NCI-H1105 treated with DMSO at 0.1 percent for 48 hours (cell line): ENCODE measurements around the gene KRT4.
"Not testable (repeated sequence)": the region's sequence is repeated elsewhere in the genome, so short reads cannot be mapped to it uniquely, and the experiment has no call there.

ENCODE experiments used
- DNase-seq: peaks from one replicate; lab custom pipeline; 2025; lab: John Stamatoyannopoulos, UW

The KRT4 gene

GRCh38 chr12:52772772-52773171, 41.1 kb downstream of the KRT4 start:
- no peak for DNase-seq

- no peak for DNase-seq
These were observed 41.7 kb downstream of the KRT4 start for GRCh38 chr12:52772188-52772587.

DNA sequence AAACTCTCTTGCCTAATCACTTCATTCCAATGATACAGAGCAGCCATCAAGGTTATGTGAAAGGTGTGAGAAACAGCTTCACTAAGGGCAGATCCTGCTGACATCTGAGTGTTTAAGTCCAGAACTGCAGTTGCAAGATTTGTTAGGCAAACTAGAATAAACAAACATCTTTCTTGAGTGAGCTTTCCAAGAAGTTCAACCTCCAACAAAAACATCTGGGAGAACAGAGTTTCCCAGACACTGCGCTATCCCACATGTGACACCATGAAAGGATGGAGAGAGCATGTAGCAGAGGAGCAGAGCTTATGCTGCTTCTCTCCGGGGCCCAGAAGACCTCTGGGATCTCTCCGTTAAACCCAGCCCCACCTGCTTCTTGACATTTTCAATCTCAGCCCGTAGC, 42.4 kb downstream of the KRT4 start:
- no peak for DNase-seq

GRCh38 chr12:52771088-52771487, 42.8 kb downstream of the KRT4 start:
- no peak for DNase-seq

DNA sequence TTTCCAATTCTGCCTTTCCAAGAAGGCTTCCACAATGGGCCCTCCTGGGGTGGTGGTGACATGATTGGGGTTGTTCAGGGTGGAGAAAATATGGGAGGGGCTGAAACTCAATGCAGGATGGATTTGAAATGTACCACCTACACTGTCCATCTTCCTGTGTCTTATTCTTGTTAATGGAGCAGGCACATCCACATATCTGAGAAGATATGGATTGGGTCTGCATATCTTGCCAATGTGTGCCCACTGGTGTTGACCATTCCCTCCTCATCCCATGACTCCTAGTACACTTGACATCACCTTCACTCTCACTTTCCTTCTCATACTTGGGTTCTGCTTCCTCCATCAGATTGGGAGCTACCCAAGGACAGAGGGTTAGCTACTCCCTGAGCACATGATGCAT, 44.0 kb downstream of the KRT4 start:
- DNase-seq: no peak

DNA sequence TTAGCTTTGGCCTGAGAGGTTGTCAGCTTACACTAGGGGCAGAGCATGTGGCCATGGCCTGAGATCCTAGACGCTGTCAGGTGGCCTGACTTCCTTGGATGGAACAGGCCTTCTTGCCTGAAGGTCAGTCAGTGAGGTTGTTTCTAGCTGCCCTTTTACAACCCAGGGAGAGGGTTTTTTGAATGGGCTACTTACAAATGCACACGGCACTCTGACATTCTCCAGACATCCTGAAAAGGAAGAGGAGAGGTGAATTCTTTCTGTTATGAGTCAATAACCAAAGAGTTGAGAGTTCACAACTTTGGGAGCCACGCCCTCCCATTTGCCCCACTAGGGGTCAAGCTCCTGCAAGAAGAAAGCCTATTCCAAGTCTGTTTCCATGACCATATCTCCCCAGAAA, 44.6 kb downstream of the KRT4 start:
- no peak for DNase-seq

- DNase-seq: no peak
These were observed 45.3 kb downstream of the KRT4 start for GRCh38 chr12:52768479-52769200.

DNA sequence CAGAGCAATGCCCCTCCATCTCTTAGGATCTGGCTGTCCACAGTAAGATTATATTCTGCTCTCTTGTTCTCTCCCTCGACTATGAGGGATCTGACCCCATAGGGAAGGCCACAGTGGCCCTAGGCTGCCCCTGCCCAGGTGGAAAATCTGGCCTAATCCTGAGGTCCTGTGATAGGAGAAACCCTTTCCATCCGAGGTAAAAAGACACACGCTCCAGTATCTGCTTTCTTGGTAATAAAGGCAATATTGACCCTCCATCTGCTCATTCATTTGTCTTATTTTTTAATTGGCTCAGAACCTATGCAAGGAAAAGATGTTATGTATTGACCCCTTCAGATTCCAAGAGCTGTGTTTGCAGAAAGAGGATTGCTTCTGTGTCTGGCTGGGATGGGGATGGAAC, 46.5 kb downstream of the KRT4 start:
- DNase-seq: no peak

- DNase-seq: no peak
These were observed 46.9 kb downstream of the KRT4 start for GRCh38 chr12:52767020-52767379.

GRCh38 chr12:52766351-52767019, 47.4 kb downstream of the KRT4 start:
- DNase-seq: no peak

GRCh38 chr12:52765702-52766101, 48.2 kb downstream of the KRT4 start:
- no peak for DNase-seq

DNA sequence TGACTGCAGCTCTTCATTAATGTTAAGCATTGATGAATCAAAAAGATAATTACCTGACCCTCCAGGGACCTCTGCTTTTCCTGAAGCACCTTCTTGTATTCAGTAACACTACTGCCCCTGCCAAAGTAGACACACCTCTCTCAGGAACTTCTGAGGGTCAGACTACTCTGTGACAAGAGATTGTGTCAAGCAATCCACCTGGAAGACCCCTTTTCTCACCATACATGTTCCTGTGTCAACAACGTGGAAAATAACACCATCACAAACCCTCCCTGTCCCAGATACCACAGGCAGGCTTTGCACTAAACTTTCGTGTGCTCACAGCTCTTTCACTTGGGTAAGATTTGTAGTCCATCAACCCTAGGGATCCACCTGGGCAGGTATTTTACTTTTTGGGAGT, 49.9 kb downstream of the KRT4 start:
- no peak for DNase-seq

DNA sequence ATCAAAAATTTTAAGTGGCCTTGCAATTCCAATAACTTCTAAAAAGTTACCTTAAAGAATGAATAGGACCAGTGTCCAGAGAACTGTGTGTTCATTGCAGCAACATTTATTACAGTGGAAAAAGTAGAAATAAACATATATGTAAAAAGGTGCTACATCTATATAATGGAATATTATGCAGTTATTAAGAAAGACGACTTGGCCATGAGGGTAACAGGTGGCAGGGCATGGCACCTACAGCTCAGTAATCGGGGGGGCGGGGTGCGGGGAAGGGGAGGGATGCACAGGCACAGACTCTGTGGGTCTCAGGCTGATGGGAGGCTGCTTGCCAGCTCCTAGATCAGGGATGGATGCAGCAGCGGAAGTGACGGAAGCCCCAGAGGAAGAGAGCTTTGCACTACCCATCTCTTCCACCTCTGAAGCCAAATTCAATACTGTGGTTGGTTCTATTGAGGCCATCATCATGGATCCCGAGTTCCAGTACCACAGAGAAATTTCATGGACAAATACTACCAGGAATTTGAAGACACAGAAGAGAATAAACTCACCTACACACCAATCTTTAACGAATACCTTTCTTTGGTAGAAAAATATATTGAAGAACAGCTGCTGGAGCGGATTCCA, 50.8 kb downstream of the KRT4 start:
- no peak for DNase-seq

DNA sequence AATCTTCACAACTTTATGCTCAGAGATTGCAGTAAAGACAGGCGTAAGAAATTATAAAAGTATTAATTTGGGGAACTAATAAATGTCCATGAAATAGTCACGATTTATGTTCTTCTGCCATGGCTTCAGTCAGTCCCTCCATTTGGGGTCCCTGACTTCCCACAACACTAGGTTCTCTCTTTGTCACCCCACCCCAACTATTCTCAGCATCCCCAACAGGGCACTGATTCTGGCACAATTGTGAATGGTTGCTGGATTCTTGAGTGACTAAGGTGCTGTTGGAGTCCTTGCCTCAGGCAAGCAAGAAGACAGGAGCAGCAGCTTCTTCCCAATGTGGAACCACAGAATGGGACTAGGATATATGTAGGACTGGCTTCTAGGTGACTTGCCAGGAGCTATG, 52.1 kb downstream of the KRT4 start:
- DNase-seq: no peak

GRCh38 chr12:52761218-52761617, 52.7 kb downstream of the KRT4 start:
- not testable (repeated sequence) for DNase-seq

DNA sequence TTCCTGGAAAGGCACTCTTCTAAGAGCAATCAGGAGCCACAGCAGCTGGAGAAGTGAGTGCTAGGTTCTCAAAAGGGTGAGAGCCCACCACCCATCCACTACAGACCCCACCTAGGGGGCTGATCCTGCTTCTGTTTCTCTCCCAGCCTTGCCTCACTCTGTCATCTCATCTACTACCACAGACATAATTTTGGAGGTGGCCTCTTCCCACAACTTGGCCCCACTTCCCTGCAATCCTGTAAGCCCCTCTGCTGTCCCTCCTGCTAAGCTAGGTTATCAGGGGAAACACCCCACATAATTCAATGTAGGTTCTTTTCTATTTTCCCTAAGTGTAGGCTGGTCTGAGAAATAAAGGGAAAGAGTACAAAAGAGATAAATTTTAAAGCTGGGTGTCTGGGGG, 53.3 kb downstream of the KRT4 start:
- DNase-seq: no peak

- DNase-seq: no peak
These were observed 54.2 kb downstream of the KRT4 start for GRCh38 chr12:52759695-52760094.

- DNase-seq: no peak
These were observed 54.7 kb downstream of the KRT4 start for GRCh38 chr12:52759218-52759617.

DNA sequence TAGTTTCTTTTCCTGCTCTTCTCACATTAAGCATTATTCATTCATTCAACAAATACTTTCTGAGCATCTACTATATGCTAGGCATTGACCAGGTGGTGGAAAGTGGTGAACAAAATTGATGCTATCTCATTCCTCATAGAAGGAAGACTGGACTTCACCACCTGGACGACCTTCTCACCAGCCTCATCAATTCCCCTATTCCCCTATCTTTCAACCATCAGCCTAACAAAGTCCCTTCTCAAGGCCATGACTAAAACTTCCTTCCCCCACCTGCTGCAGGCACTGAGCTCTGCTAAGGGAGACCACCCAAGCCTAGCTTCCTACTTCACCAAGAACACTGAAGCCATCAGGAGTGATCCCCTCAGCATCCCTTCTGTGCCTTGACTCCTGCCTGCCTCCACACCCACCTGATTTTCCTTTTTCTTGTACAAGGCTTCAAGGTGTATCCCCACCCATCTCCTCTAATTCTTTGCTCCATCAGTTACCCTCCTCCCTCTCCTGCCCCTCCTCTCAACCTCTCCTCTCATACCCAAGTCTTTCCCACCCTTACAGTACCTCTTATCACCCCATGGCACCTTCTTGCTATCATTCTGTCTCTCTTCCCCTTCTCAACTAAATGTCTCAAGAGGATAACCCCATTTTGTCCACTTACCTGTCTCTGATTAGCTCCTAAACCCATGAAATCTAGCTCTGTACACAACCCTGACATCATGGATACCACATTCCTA, 56.3 kb downstream of the KRT4 start:
- no peak for DNase-seq
